NCI-H1417 treated with DMSO at 0.1 percent for 48 hours (cell line): Measurements from ENCODE around the gene GPX5.
"Not testable (repeated sequence)": the region's sequence is repeated elsewhere in the genome, so short reads cannot be mapped to it uniquely, and the experiment has no call there.

Experiments
- DNase-seq: peaks from one replicate; lab custom pipeline; 2025; lab: John Stamatoyannopoulos, UW

The GPX5 gene, protein sequence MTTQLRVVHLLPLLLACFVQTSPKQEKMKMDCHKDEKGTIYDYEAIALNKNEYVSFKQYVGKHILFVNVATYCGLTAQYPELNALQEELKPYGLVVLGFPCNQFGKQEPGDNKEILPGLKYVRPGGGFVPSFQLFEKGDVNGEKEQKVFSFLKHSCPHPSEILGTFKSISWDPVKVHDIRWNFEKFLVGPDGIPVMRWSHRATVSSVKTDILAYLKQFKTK

DNA sequence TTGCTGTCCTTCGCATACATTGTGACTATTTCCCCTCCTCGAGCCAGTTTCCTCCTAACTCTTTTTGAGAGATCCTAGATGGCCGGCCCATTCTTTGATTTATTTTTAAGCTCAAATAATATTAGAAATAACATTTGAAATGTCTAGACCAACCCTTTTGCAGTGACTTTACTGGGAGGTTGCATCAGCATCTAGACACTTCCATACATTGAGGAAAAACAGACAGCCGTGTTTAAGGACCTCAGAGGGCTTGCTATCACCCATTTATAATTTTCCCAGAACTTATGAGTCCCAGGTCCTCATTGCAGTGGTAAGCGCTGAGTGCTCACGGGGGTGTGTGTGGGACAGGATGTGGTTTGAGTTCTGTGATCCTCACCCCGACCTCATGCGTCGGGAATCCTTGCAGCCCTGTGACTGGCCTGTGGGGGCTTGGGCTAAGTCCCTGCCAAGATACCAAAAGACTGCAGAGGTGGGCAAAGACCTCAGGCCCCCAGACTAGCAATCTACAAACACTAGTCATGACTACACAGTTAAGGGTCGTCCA, at the start of gene GPX5:
GPX5 (plus strand) TSS at position 386 of the 544 bp plus-strand sequence; CDS start at position 519, 133 bp downstream.
- no peak for DNase-seq

DNA sequence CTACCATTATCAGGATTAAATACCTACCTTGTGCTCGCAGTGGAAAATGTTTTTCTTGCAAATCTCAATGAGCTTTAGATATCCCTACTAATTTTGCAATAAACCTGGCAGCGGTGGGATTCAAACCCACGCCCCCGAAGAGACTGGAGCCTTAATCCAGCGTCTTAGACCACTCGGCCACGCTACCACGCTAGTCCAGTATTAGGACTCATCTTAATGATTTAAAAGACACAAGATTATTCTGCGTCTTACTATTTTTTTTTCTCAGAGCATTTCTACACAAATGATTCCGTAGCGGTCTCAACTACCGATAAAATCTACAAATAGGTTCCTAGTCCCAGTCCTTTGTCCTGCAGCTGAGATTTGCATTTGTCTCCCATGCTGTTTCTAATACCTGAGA, 47.2 kb upstream of the GPX5 start:
- DNase-seq = no peak

DNA sequence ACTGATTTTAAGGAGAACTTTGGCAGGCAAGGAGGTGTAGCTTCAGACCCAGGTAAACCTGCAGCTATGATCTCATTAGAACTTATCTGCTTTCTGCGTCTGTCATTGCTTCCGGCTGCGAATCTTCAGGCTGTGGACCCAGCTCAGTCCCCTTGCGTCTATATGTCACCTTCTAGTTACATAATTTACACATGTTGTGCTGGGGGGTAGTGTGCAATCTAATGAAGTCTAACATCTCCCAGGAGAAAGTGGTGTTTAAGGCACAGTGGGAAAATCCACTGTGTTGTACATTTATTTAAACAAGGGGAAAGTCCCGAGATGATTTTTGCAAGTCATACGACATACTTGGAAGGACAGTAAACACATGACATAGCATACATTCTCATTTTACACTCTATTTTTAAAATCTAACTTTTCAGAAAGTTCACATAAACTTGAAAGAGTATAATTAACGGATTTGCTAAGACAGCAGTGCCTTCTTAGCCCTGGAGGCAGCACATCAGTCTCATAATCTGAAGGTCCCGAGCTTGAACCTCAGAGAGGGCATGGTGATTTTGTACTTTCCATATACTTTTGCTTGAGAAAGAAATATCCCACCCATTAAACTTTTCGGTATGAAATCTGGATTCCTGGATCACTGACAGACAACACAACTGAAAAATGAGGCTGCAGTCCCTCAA, 45.3 kb upstream of the GPX5 start:
- DNase-seq = no peak

DNA sequence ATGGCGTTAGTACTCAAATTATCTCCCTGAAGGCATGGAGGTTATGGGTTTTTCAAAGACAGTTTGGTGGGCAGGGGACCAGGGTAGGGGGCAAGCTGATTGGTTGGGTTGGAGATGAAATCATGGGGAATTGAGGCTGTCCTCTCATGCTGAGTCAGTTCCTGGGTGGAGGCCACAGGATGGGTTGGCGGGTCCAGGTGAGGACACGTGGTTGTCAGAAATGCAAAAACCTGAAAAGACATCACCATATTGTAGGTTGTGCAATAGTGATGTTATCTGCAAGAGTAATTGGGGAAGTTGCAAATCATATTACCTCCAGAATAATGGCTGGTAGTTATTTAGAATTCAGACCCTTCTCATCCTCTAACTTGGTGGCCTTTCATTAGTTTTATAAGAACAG, 40.2 kb upstream of the GPX5 start:
- DNase-seq = no peak

DNA sequence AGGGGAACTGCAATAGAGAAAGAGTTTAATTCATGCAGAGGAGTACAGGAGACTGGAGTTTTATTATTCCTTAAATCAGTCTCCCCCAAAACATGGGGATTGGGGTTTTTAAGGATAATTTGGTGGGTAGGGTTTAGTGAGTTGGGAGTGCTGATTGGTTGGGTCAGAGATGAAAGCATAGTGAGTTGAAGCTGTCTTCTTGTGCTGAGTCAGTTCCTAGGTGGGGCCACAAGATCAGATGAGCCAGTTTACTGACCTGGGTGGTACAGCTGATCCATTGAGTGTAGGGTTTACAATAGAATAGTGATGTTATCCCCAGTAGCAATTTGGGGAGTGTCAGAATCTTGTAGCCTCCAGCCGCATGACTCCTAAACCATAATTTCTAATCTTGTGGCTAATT, 39.1 kb upstream of the GPX5 start:
- DNase-seq = no peak

DNA sequence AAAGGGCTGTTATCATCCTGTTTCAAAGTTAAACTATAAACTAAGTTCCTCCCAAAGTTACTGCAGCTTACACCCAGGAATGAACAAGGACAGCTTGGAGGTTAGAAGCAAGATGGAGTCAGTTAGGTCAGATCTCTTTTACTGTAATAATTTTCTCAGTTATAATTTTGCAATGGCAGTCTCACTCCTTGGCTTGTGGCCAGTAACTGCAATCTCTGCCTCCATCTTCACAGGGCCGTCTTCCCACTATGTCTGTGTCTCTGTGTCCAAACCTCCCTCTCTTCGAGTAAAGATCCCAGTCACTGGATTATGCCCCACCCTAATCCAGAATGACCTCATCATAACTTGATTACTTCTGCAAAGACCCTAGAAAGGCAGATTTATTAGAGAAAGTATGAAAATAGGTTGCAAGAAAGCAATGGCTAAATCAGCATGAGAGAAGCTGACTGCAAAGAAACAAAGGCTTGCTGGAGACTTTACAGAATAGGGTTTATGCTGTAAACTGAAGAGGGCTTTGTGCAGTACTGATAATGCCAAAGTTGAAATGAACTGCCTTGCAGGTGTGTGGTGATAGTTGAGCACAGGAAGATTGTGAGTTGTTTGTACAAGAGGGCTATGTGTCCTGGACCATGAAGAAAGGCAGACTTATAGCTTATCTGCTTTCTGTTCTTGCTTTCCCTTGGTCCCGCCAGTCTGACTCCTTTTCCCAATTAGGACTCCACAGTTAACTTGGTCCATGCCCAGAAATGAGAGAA, 38.5 kb upstream of the GPX5 start:
- no peak for DNase-seq

DNA sequence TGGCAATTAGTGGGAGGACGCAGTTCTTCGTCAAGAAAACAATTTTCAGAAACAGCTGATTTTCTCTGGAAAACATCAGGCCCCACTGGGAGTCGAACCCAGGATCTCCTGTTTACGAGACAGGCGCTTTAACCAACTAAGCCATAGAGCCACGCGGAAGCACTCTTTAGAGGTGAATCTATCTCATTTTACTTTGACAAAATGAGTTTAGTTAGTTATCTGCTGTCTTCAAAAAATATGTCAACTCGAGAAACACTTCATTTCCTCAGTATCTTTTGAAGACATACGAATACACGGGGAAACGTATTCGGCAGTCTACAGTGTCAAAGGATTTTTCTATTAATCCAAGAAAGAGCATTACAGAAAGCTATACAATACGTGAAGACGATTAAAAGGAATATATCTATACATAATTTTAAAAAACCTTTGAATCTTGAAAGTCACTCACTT, 36.7 kb upstream of the GPX5 start:
- no peak for DNase-seq

DNA sequence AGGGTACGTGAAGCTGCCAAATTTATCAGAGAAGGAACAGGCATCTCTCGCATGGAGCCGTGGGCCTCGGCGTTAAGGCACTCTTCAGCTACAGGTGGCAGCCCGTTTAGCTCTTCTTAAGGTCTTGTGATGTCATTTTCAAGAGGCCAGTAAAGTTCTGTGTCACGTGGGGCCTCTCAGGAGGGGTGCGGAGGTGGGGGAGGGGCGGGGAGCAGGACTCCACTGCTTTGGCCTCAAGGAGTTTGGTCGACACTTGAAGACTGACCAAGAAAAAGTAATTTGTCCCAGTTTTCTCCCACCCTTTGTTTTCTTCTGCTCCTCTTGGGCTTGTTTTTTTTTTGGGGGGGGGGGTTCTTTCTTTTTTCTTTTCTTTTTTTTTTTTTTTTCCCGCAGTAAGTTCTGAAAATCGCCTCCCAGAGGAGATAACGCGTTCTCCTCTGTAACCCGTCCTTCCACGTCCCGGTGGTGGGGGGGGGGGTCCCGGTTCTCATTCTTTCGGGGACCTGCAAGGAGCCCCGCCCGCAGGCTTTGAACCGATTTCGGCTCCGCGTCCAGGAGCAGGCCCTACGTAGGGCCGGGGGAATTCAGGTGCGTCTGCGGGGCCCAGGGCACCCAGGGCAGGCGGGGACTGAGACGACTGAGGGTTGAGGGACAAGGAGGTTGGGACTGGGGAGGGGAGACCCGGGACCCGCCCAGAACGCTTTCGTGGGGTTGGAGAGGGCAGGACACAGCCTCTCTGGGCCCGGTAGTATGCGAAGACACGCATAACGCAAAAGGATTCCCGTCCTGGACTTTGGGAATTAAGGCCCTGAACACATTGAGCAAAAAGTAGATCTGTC, 36.1 kb upstream of the GPX5 start:
- DNase-seq = no peak

DNA sequence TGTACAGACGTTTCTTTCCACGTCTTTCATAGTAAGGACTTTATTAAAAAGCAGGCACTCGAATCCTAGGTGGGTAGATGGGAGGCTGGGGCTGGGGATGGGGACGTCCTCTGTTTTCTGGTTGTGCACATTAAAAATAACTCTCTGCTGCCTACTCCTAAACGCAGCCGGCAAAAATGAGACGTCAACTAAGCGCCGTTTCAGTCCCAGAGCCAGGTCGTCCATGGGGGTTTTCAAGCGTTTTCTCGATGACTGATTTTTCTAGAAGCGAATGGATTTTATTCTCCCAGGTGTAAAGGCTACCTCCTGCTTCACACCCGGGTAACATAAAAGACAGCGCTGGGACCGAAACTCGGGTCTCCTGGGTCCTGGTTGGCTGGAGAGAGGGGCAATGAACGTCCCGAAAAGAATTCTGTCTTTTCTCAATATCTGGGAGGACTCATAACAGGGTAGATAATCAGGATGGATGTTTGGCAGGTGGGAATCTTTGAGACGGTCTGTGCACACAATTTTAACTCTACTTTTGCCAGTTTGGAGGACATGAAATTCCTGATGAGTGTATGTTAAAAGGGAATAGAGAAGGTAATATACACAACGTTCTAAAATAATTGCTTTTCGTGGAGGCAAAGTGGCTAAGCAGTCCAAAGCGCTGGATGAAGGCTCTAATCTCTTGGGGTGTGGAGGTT, 35.3 kb upstream of the GPX5 start:
- no peak for DNase-seq

DNA sequence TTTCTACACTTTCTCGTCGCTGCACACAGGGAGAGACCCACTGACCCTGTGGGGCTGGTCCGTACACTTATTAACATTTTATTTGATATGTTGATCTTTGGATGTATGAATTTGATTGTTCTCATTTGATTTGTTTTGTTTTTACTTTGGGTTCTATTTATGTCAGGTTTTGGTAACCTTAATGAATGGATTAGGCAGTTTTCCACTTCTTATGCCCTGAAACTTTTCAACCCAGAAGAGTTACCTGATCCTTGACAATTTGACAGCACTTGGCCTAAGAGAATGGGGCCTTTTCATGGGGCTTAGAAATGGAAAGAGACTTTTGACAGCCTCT, 33.7 kb upstream of the GPX5 start:
- no peak for DNase-seq

DNA sequence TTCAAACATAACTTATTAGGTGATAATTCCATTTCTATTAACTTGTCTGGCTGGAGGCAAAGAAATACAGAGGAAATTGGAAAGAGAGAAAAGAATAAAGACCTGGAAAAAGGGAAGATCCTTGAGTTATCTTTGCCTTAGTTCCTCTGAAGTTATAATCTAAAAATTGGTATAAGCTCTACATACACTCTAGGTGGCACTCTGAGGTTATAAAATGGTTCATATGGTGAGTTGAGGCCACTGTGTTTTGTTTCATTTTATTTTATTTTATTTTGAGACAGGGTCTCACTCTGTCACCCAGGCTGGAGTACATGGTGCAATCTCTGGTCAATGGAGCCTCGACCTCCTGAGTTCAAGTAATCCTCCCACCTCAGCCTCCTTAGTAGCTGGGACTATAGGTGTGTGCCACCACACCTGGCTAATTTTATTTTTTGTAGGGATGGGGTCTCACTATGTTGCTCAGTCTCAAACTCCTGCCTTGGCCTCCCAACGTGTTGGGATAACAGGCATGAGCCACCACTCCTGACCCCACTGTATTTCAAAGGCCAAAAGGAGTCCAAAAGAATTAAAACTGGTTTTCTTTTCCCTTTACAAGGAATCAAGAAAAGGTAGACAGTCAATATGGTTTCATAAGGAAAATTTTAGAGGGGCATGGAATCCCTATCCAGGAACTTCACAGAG, 29.4 kb upstream of the GPX5 start:
- no peak for DNase-seq

DNA sequence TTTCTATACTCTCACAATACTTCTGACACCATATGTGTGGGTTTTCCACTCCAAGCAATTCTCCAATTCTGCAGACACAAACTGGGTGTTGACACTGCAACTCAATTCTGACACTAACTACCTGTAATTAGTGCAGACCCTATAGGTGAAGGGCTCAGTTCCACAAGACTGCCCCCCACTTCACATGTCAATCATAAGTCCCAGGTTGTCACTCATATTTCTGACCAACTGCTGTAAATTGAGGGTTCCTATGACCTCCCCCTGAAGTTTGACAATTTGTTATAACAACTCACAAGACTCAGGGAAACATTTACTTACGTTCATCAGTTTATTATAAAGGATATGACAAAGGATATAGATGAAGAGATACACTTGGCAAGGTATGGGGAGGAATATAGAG, 28.4 kb upstream of the GPX5 start:
- no peak for DNase-seq

DNA sequence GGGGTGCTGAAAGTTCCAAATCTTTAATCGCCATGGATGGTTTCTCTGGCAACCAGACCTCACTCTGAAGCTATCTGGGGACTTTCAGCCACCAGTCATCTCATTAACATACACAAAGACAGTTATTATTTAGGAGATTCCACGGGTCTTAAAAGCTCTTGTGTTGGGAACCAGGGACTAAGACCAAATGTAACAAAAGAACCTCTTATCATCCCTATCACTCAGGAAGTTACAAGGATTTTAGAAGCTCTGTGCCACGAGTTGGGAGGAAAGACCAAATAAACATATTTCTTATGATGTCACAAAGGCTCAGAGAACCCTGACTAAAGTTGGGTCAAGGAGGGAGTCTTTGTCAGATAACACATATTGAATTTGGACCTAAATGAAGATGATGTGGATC, 27.8 kb upstream of the GPX5 start:
- no peak for DNase-seq

DNA sequence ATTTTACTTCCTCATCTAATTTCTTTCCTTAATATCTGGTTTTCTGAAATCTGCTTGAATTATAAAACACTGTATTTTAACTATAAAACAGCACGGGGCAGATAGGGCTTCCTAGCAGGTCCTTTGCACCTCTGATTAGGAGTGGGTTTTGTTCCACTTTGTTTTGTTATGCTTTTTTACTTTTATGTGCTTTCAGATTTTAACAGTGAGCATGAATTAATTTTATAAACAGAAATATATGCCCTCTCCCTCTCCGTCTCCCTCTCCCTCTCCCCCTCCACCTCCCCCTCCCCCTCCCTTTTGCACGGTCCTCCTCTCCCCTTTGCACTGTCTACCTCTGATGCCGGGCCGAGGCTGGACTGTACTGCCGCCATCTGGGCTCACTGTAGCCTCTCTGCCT, 24.4 kb upstream of the GPX5 start:
- DNase-seq = no peak

DNA sequence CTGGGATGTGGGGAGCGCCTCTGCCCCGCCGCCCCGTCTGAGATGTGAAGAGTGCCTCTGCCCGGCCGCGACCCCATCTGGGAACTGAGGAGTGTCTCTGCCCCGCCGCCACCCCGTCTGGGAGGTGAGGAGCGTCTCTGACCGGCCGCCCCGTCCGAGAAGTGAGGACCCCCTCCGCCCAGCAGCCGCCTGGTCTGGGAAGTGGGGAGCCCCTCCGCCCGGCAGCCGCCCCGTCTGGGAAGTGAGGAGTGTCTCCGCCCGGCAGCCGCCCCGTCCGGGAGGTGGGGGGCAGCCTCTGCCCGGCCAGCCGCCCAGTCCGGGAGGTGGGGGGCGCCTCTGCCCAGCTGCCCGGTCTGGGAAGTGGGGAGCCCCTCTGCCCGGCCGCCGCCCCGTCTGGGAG, 23.5 kb upstream of the GPX5 start:
- not testable (repeated sequence) for DNase-seq

DNA sequence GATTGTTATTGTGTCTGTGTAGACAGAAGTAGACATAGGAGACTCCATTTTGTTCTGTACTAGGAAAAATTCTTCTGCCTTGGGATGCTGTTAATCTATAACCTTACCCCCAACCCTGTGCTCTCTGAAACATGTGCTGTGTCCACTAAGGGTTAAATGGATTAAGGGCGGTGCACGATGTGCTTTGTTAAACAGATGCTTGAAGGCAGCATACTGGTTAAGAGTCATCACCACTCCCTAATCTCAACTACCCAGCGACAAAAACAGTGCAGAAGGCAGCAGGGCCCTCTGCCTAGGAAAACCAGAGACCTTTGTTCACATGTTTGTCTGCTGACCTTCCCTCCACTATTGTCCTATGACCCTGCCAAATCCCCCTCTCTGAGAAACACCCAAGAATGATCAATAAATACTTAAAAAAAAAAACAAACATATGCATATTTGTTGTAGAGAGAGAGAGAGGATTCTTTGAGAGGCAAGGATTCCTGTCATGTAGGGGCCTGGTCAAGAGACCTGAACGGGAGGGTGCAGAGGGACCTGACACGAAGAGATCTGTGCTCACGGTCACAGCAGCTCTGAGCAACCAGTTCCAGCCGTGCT, 22.9 kb upstream of the GPX5 start:
- not testable (repeated sequence) for DNase-seq

DNA sequence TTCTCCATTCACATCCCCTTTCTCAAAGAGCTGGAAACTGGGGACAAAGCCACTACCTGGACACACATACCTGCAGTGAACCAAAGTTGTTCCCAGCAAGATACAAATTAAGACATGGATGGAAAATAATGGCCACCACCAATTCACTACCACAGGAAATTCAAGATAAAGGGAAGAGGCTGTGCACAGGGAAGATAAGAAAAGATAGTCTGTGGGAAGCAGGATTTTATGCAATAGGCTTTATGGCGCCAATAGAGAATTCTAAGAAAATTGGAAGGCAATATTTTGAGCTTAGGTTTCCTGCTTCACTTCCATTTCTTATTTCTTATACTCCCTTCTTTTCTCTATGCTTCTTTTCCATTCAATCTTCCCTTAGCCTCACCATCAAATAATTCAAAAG, 19.9 kb upstream of the GPX5 start:
- no peak for DNase-seq

DNA sequence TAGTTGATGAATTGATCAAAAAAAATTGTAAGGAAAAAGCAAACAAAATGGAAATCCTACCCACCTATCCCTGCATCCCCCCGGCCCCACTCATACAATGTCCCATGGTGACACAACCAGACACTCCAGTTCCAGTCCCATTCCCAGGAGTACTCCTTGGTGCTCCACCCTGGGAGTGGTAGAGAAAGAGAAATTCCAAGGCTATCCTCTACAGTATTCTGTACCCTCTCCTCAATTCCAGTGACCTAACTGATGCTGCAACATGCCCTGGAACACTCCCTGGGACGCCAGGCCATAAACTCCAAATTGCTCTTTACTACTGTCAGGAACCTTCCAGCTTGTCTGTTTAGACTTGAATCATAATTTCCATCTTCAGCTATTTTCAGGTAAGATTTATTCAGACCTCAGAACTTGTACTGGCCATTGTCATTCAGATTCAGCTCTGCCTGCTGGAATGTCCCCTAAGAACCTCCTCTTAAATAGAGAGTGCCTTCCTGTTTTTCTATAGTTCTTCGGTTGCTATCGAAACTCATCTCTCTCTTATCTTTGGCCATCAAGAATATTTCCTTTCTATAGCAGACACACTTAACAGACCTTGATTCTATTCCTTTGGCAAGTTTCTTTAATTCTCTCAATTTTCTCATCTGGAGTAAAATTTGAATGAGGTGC, 18.7 kb upstream of the GPX5 start:
- no peak for DNase-seq

DNA sequence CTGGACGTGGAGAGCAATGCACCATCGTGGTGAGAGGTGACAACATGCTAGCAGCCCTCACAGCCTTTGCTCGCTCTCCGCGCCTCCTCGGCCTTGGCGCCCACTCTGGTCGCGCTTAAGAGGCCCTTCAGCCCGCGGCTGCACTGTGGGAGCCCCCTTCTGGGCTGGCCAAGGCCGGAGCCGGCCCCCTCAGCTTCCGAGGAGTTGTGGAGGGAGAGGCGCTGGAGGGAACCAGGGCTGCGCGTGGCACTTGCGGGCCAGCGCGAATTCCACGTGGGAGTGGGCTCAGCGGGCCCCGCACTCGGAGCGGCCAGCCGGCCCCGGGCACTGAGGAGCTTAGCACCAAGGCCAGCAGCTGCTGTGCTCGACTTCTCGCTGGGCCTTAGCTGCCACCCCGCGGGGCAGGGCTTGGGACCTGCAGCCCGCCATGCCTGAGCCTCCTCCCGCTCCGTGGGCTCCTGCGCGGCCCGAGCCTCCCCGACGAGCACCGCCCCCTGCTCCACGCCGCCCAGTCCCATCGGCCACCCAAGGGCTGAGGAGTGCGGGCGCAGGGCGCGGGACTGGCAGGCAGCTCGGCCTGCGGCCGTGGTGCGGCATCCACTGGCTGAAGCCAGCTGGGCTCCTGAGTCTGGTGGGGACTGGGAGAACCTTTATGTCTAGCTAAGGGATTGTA, 13.9 kb upstream of the GPX5 start:
- no peak for DNase-seq
